ENCODE results near the gene SLC39A11. TPM values are rescaled to one million over a fixed set of nuclear protein-coding genes. Genes with fewer than 3 reads are reported as not detected.

The SLC39A11 gene
- total and polyA plus RNA-seq, 4 donors = 18.9 to 44.9 (median 28.2) TPM

DNA sequence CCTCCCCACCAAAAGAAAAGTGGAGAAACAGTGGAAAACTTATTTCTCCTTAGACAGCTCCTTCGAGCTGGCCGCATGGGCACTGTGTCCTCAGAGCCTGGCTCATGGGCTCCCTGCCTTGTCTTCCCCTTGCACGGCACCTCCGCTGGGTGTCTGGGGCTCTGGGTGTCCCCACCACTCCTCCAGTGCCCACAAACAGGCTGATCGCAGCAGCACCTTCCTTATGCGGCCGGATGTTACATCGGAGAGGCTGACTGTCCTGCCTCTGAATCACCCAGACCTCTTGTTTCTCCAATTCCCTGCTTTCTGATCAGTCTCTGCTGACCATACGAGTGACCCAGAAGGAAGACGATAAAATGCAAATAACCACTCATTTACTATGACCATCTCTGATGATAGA, 121.7 kb downstream of the SLC39A11 start:
- DNase-seq (ENCODE audit: low spot score) = no peak
- Histone ChIP-seq H3K27me3 (ENCODE audit: control insufficient read depth in 4 of 4, insufficient read depth in 4 of 4, low read length in 3 of 4) (no peaks in the 10 kb centered on the region), H3K4me1 (ENCODE audit: control insufficient read depth in 4 of 4, insufficient read depth in 4 of 4, low read length in 3 of 4) (peaks cover 5 to 42% (median 34%) of the 10 kb centered on the region in 4 donors), H3K9ac (ENCODE audit: low read depth in 1 of 2, low read length in 2 of 2) (no peak overlapping the region), H3K27ac (ENCODE audit: low read depth in 1 of 2, low read length in 2 of 2) (no peak overlapping the region), H3K9me3 (ENCODE audit: control insufficient read depth in 4 of 4, low read length in 3 of 4) (no peaks in the 10 kb centered on the region), H3K36me3 (ENCODE audit: control insufficient read depth in 4 of 4, insufficient read depth in 3 of 4, low read depth in 1 of 4, low read length in 3 of 4) (peaks cover 0 to 1% (median 0%) of the 10 kb centered on the region in 4 donors), H3K4me3 (ENCODE audit: low read depth in 1 of 3, low read length in 3 of 3) (no peak overlapping the region)
- WGBS = 98% methylated on average over 10 of the region's 10 CpGs
- TF ChIP-seq, protein P1, sequence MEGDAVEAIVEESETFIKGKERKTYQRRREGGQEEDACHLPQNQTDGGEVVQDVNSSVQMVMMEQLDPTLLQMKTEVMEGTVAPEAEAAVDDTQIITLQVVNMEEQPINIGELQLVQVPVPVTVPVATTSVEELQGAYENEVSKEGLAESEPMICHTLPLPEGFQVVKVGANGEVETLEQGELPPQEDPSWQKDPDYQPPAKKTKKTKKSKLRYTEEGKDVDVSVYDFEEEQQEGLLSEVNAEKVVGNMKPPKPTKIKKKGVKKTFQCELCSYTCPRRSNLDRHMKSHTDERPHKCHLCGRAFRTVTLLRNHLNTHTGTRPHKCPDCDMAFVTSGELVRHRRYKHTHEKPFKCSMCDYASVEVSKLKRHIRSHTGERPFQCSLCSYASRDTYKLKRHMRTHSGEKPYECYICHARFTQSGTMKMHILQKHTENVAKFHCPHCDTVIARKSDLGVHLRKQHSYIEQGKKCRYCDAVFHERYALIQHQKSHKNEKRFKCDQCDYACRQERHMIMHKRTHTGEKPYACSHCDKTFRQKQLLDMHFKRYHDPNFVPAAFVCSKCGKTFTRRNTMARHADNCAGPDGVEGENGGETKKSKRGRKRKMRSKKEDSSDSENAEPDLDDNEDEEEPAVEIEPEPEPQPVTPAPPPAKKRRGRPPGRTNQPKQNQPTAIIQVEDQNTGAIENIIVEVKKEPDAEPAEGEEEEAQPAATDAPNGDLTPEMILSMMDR (IDR thresholded peaks at IDR 0.05; ENCODE audit: low read depth, low read length, missing input control) = no peak
- TF ChIP-seq SP1 (IDR thresholded peaks at IDR 0.05) (no peak), FOXA1 (IDR thresholded peaks at IDR 0.05) (no peak), YY1 (IDR thresholded peaks at IDR 0.05) (no peak), FOXA2 (IDR thresholded peaks at IDR 0.05) (no peak), GABPA (IDR thresholded peaks at IDR 0.05 in 1 of 2, conservative IDR thresholded peaks at IDR 0.05 in 1 of 2) (no peak), RXRA (IDR thresholded peaks at IDR 0.05) (no peak), EGR1 (IDR thresholded peaks at IDR 0.05; ENCODE audit: low read depth in 2 of 2) (no peak), JUND (IDR thresholded peaks at IDR 0.05) (no peak), TAF1 (conservative IDR thresholded peaks at IDR 0.05) (no peak), REST (IDR thresholded peaks at IDR 0.05) (no peak), ZBTB33 (IDR thresholded peaks at IDR 0.05) (no peak), HNF4A (conservative IDR thresholded peaks at IDR 0.05) (no peak)
- TF ChIP-seq, protein P2, sequence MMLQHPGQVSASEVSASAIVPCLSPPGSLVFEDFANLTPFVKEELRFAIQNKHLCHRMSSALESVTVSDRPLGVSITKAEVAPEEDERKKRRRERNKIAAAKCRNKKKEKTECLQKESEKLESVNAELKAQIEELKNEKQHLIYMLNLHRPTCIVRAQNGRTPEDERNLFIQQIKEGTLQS (IDR thresholded peaks at IDR 0.05) = no peak

- whole genome bisulfite sequencing = 73% methylated on average over 5 of the region's 5 CpGs
- H3K9me3 ChIP-seq (ENCODE audit: control insufficient read depth in 4 of 4, low read length in 3 of 4) = no peaks in the 10 kb centered on the region
- H3K27me3 ChIP-seq (ENCODE audit: control insufficient read depth in 4 of 4, insufficient read depth in 4 of 4, low read length in 3 of 4) = no peaks in the 10 kb centered on the region
- H3K4me3 ChIP-seq (ENCODE audit: low read depth in 1 of 3, low read length in 3 of 3) = no peak overlapping the region
- H3K4me1 ChIP-seq (ENCODE audit: control insufficient read depth in 4 of 4, insufficient read depth in 4 of 4, low read length in 3 of 4) = peaks cover 5 to 42% (median 34%) of the 10 kb centered on the region in 4 donors
- TF ChIP-seq SP1 (IDR thresholded peaks at IDR 0.05) = no peak
- TF ChIP-seq EGR1 (IDR thresholded peaks at IDR 0.05; ENCODE audit: low read depth in 2 of 2) = no peak
- no peak for TF ChIP-seq RXRA (IDR thresholded peaks at IDR 0.05)
- no peak for TF ChIP-seq FOXA2 (IDR thresholded peaks at IDR 0.05)
- TF ChIP-seq GABPA (IDR thresholded peaks at IDR 0.05 in 1 of 2, conservative IDR thresholded peaks at IDR 0.05 in 1 of 2) = no peak
- TF ChIP-seq YY1 (IDR thresholded peaks at IDR 0.05) = no peak
- TF ChIP-seq, protein P1 (IDR thresholded peaks at IDR 0.05; ENCODE audit: low read depth, low read length, missing input control) = no peak
- no peak for TF ChIP-seq REST (IDR thresholded peaks at IDR 0.05)
- TF ChIP-seq JUND (IDR thresholded peaks at IDR 0.05) = no peak
- no peak overlapping the region for H3K27ac ChIP-seq (ENCODE audit: low read depth in 1 of 2, low read length in 2 of 2)
- peaks cover 0 to 1% (median 0%) of the 10 kb centered on the region in 4 donors for H3K36me3 ChIP-seq (ENCODE audit: control insufficient read depth in 4 of 4, insufficient read depth in 3 of 4, low read depth in 1 of 4, low read length in 3 of 4)
- no peak overlapping the region for H3K9ac ChIP-seq (ENCODE audit: low read depth in 1 of 2, low read length in 2 of 2)
- DNase-seq (ENCODE audit: low spot score) = no peak
Measured at GRCh38 chr17:72970246-72970645, 122.2 kb downstream of the SLC39A11 start.
